Measurements from ENCODE around the gene NABP1.

DNA sequence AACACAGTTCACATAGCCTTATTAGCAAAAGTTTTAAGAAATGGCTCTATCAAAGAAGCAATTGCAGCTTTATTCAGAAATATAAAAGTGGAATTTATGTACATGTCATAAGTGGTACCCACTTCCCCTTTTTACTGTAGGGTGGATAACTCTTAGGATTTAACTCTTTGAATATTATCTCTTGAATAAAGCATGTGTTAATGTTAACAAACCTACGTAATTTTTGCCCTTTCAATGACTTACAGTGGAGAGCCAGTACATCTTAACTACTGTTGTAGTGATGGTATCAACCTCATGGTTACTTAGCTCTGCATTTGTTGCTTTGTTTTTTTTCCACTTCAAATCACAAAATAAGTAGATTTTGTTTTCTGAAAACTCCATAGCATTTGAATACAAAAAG is 8.8 kb downstream of the NABP1 start:
- TF ChIP-seq MAX (IDR thresholded peaks at IDR 0.05) (no peak), GABPA (IDR thresholded peaks at IDR 0.05 in 1 of 2, conservative IDR thresholded peaks at IDR 0.05 in 1 of 2) (no peak)
- TF ChIP-seq, protein P1, sequence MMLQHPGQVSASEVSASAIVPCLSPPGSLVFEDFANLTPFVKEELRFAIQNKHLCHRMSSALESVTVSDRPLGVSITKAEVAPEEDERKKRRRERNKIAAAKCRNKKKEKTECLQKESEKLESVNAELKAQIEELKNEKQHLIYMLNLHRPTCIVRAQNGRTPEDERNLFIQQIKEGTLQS (IDR thresholded peaks at IDR 0.05), result no peak
- TF ChIP-seq, protein P2, sequence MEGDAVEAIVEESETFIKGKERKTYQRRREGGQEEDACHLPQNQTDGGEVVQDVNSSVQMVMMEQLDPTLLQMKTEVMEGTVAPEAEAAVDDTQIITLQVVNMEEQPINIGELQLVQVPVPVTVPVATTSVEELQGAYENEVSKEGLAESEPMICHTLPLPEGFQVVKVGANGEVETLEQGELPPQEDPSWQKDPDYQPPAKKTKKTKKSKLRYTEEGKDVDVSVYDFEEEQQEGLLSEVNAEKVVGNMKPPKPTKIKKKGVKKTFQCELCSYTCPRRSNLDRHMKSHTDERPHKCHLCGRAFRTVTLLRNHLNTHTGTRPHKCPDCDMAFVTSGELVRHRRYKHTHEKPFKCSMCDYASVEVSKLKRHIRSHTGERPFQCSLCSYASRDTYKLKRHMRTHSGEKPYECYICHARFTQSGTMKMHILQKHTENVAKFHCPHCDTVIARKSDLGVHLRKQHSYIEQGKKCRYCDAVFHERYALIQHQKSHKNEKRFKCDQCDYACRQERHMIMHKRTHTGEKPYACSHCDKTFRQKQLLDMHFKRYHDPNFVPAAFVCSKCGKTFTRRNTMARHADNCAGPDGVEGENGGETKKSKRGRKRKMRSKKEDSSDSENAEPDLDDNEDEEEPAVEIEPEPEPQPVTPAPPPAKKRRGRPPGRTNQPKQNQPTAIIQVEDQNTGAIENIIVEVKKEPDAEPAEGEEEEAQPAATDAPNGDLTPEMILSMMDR (IDR thresholded peaks at IDR 0.05; ENCODE audit: low read depth, low read length, missing input control), result no peak
